Camera-type eye (tissue), 1 donor: ENCODE measurements around the gene PAQR7. TPM values are rescaled to one million over a fixed set of nuclear protein-coding genes. Genes with fewer than 3 reads are reported as not detected.

Source experiments
- total RNA-seq: library from RNA; depleted of rRNA; stranded (reverse); fragments of >200 nt; gene quantifications from one replicate; pipeline ENCODE4 v1.2.3, GENCODE V29; 2014

Gene PAQR7, protein sequence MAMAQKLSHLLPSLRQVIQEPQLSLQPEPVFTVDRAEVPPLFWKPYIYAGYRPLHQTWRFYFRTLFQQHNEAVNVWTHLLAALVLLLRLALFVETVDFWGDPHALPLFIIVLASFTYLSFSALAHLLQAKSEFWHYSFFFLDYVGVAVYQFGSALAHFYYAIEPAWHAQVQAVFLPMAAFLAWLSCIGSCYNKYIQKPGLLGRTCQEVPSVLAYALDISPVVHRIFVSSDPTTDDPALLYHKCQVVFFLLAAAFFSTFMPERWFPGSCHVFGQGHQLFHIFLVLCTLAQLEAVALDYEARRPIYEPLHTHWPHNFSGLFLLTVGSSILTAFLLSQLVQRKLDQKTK
- 5.6 TPM for total RNA-seq

DNA sequence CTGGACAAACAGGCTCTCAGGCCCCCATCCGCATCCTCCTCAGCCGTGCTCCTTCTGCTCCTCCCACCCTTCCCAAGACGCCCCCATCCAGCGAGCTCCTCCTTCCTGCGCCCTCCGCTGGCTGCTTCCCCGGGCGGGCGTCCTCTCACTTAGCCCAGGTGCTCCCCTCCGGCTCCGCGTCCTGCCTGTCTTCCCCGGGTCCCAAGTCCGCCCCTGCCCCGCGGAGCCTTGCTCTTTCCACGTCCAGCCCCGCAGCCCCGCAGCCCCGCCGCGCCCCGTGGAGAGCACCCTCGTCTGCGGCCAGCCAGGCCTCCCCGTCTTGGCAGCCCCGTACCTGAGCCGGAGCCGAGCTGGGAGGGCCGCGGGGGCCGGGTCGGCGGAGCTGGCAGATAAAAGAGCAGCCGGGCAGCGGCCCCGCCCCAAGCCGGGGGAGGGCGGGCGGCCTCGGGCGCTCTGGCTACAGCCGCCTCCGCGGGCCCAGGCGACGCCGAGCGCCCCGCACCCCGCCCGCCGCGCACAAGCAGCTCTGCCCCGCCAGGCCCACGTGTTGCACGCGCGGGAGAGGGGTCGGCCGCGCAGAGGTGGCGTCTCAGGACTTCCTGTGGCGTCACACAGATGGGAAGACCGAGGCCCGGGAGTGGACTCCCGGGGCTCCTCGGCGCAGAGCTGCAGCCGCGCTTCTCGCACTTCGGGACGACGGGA lies at the start of gene PAQR7:
Gene PAQR7 (minus strand): TSS at position 555 of the 702 bp plus-strand sequence. CDS start 11,869 bp downstream, outside the sequence.

DNA sequence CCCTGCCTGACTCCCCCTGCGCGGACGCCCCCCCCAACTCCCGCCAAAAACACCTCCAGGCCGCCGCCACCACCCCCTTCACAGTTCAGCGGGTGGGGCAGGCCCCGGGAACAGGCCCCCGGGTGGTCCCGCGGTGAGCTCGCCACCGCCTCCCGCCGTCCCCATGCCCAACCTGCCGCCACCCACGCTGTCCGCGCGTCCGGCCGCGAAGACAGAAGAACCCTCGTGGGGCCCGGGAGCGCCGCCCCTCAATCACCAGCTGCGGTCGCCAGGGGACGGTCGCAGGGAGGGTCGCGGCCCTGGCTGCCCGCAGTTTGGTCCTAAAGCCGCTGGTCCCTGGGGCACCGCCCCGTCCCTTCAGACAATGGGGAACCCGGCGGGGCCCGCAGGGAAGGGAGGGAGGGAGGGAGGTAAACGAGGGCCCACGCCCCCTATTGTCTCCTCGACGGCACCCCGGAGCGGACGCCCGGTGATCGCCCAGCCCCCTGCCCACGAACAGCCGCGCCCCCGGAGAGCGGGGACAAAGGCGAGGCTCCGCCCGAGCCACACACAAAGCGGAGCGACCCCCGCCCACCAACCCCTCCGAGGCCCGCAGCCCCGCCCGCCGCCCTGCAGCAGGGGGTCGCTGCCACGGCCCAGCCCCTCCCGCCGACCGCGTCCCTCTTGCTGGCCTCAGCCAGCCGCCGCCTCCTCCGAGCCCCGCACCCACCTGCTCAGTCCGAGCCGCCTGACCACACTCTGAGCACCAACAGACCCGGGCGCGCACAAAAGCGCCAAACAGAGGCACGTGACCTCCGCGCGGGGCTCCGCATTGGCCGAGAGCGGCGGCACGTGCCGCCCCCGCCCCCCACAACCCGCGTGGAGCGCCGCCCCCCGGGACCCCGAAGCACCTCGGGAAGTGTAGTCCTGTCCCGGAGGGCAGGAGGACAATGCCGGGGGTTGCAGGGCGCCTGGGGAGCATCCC lies 30.5 kb upstream of the PAQR7 start, which contains the start of gene STMN1:
Gene STMN1 (minus strand): TSS at position 740 of the 964 bp plus-strand sequence. CDS start 1,743 bp downstream, outside the sequence.

DNA sequence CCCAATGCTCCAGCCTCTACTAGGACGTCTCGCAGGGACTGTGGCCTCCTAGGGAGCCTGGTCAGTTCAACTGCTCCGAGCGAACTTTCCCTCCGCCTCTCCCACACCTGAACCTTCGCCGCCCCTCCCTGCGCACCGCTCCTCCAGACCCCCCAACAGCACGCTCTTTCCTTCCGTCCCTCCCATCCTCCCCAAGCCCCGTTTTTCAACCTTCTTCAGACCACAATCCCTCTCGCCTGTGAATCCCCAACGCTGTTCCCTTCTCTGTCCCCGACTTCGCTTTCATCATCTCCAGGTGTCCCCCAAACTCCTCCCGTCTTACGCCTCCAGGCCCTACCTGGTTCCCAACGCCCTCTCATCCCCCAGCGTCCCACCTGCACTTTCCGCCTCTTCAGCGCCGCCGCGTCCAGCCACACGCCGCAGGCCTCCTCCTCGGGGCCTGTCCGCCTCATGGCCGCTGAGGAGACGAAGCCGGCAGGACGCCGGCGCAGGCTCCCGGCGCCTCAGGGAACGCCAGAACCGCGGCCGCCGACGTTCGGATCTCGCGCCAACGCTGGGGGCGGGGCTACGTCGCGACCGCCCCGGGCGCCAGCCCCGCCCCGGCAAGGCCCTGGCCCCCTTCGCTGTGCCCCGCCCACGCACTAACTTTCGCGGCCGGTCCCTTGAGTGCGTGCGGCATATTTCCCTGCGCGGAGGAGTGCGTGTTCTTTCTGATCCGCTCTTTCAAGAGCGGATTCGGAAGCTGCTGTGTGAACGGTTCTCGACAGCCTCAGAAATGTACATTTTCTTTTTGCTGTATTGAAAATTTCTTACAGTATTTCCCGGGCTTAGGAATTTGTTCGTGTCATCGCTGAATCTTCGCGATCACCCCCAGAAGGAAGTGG lies 16.4 kb downstream of the PAQR7 start, which contains the start of gene AUNIP:
Gene AUNIP (minus strand): TSS at position 552 of the 884 bp plus-strand sequence. CDS start 100 bp downstream, at position 452.

DNA sequence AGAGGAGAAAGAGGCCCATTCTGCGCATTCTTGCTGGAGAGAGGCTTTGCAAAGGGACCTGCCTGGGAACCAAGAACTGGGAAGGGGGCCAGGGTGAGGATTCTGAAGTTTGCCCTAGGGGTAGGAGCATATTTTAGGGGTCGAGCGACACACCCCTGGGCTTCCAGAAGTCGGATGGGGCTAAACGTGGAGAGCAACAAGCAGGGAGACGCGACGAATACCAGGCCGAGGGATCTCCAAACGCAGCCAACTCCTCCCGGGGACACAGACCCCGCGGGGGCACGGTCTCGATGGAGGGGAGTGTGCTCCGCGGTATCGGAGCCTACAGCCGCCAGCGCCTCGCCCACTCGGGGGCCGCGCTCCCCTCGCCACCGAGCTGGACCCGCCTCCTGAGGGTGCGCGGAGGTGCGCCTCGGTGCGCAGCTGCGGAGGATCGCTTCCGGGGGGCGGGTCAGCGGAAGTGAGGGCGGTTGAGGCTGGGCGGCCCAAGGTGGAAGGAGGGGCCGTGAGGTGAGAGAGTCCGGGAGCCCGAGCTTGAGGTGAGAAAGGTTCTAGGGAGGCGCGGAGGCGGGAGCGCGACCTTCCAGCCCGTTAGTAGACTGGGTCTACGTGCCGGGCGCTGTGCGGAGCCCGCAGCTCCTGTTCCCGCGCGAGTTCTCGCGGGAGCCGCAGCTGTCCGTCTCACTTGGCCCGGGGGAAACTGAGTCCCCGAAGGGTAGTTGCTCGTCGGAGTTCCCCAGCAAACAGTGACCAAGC lies 55.8 kb downstream of the PAQR7 start, which contains the start of gene MTFR1L:
Gene MTFR1L (plus strand): TSS at position 464 of the 756 bp plus-strand sequence. CDS start 3,151 bp downstream, outside the sequence.

Other genes with a start within 250 kb of the PAQR7 start
- gene SELENON, start 75.5 kb downstream of the PAQR7 start, total RNA-seq = 44.3 TPM
- gene MTFR1L, start 55.8 kb downstream of the PAQR7 start, total RNA-seq = 55.0 TPM
- 1.3 TPM for gene AUNIP, start 16.3 kb downstream of the PAQR7 start, total RNA-seq
- 286 TPM for gene STMN1, start 30.7 kb upstream of the PAQR7 start, total RNA-seq
- gene PAFAH2, start 122.4 kb upstream of the PAQR7 start, total RNA-seq = 20.2 TPM
- 1.6 TPM for gene EXTL1, start 146.1 kb upstream of the PAQR7 start, total RNA-seq
- not detected for gene SLC30A2, start 170.4 kb upstream of the PAQR7 start, total RNA-seq
- 6.3 TPM for gene TRIM63, start 191.9 kb upstream of the PAQR7 start, total RNA-seq
- gene PDIK1L, start 236.1 kb upstream of the PAQR7 start, total RNA-seq = 32.9 TPM